ENCODE data around the gene KMT5C.

Gene KMT5C

GRCh38 chr19:55339105-55339888 is at the start of gene KMT5C:
Gene KMT5C, plus strand, starts transcription at chr19:55339876. Its CDS starts 2,061 bp downstream, at chr19:55341937.
- peak; percentile 100 for DNase-seq

GRCh38 chr19:55297267-55297666 is 42.4 kb upstream of the KMT5C start:
- DNase-seq: no peak

- no peak for DNase-seq
These were observed 39.7 kb upstream of the KMT5C start for GRCh38 chr19:55299991-55300390.

- DNase-seq: no peak
These were observed 38.7 kb upstream of the KMT5C start for GRCh38 chr19:55300886-55301458.

GRCh38 chr19:55301459-55302317 is 38.0 kb upstream of the KMT5C start:
- DNase-seq: peak; percentile 91

GRCh38 chr19:55302318-55302703 is 37.4 kb upstream of the KMT5C start:
- no peak for DNase-seq

GRCh38 chr19:55303477-55303876 is 36.2 kb upstream of the KMT5C start:
- DNase-seq: no peak

GRCh38 chr19:55304279-55304978 is 35.2 kb upstream of the KMT5C start:
- no peak for DNase-seq

GRCh38 chr19:55304980-55305379 is 34.7 kb upstream of the KMT5C start:
- DNase-seq: no peak

- DNase-seq: peak; percentile 38
These were observed 34.2 kb upstream of the KMT5C start for GRCh38 chr19:55305491-55305890.

GRCh38 chr19:55305983-55306562 is 33.6 kb upstream of the KMT5C start:
- no peak for DNase-seq

- DNase-seq: no peak
These were observed 33.0 kb upstream of the KMT5C start for GRCh38 chr19:55306712-55307111.

GRCh38 chr19:55308281-55308680 is 31.4 kb upstream of the KMT5C start:
- DNase-seq: no peak

- no peak for DNase-seq
These were observed 30.2 kb upstream of the KMT5C start for GRCh38 chr19:55309448-55309847.

GRCh38 chr19:55310498-55310897 is 29.2 kb upstream of the KMT5C start:
- DNase-seq: no peak

GRCh38 chr19:55311397-55311796 is 28.3 kb upstream of the KMT5C start:
- no peak for DNase-seq

- DNase-seq: no peak
These were observed 27.9 kb upstream of the KMT5C start for GRCh38 chr19:55311797-55312196.

- no peak for DNase-seq
These were observed 26.8 kb upstream of the KMT5C start for GRCh38 chr19:55312621-55313512.

GRCh38 chr19:55314396-55314795 is 25.3 kb upstream of the KMT5C start:
- DNase-seq: no peak

- no peak for DNase-seq
These were observed 23.6 kb upstream of the KMT5C start for GRCh38 chr19:55315956-55316525.

GRCh38 chr19:55316646-55317045 is 23.0 kb upstream of the KMT5C start:
- DNase-seq: no peak
